Panc1 (cell line): ENCODE data around the gene NOX5.

Experiments
- CTCF ChIP-seq: fragments of 450-650 bp; IDR thresholded peaks from 2 replicates; pipeline ENCODE4 v1.5.1; 2017; ENCODE audit warnings: mild to moderate bottlenecking
- POLR2AphosphoS5 ChIP-seq: IDR thresholded peaks from 2 replicates; pipeline ENCODE4 v1.6.1; 2012; ENCODE audit warnings: mild to moderate bottlenecking, low read depth, low read length, moderate library complexity

DNA sequence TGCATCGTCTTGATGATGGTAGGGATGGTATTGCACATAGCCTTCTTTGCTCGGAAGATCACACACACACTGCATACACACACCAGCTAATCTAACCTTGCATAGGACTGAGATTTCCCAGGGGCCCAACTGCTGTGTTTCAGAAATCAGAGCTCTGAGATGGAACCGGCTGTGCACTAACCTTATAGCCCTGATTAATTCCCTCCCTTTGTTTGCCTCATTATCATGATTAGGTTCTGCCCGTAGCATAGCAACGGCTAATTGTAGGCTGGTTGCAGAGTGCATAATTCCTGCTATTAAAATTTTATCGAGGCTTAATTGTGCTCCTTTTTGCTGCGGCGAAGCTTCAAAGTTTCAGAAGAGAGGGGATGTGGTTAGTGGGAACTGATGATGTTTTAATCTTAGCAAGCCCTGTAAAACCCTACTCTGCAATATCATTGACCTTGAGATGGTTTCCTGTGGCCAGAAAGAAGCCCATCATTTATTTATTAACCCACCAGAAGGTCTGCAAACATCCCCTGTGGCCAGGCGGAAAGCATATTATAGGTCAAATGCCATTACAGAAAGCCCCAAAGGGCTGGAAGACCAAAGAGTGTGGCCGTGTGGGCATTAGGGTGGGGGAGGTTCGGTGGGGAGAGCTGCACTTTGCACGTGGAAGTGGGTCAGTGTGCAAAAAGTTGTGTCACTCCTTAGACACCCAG is 89.7 kb downstream of the NOX5 start:
- TF ChIP-seq CTCF (no peak), POLR2AphosphoS5 (no peak)
